IPS-18c (cell line): ENCODE data around the gene CLCNKB.

Source experiments
- H3K4me3 ChIP-seq: 2 replicates; pipeline ENCODE4 v1.7.0; 2013; ENCODE audit warnings: low read depth, mild to moderate bottlenecking, low read length, moderate library complexity; ENCODE audit not compliant: insufficient read depth
- H3K9me3 ChIP-seq: one replicate; pipeline ENCODE4 v1.6.1; 2013; ENCODE audit warnings: mild to moderate bottlenecking, low read length, moderate library complexity; ENCODE audit not compliant: control insufficient read depth, insufficient read depth

Gene CLCNKB

DNA sequence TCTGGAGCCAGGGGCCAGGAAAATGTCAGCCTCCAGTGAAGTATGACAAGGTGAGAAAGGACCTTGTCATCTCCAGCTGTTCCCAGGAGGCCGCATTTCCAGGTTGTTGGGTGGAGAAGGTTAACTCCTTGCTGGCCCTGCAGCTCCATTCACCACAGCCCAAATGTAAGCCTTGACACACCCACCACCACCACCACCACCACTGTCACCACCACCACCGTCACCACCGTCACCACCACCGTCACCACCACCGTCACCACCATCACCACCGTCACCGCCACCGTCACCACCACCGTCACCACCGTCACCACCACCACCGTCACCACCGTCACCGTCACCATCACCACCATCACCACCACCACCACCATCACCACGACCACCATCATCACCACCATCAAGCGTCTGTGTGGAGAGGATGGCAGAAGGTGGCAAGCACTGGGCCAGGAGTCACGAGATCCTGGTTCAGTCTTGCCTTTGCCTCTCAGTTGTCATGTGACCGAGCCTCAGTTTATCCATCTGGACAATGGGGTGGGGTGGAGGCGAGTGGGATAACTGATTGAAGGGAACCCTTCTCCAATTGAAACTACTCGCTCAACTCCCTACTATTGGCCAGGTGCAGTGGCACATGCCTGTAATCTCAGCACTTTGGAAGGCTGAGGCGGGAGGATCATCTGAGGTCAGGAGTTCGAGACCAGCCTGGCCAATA, 51.0 kb downstream of the CLCNKB start:
- Histone ChIP-seq H3K9me3 (no peaks in the 10 kb centered on the region), H3K4me3 (no peak overlapping the region)

DNA sequence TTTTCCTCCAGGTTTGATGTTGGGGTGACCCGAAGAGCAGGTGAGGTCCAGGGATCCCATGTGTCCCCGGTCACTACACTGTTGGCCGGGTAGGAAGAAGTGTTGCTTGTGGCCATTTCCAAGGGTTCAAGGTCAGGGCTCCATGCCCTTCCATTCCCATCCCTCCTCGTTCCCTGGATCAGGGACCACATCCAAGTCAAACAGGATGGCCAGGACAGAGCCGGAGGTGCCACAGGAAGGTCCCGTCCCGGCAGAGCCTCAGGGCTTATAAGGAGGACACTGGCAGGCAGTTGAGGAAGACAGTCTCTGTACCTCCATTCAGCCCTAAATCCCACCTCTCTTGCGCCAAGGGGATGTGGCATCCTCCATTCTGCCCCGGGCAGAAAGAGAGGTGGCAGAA, 51.9 kb downstream of the CLCNKB start:
- no peak overlapping the region for H3K4me3 ChIP-seq

DNA sequence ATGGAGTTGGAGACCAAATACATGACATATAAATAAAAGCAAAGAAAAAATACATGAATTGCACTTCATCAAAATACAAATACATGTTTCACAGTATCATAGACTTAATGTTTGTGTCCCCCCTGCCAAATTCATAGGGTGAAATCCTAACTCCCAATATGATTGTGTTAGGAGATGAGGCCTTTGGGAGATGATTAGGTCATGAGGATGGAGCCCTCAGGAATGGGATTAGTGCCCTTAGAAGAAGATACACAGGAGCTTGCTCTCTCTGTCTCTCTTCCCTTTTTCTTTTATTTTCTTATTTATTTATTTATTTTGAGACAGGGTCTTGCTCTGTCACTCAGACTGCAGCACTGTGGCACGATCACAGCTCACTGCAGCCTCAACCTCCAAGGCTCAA, 55.8 kb downstream of the CLCNKB start:
- no peak overlapping the region for H3K4me3 ChIP-seq
- H3K9me3 ChIP-seq, result no peaks in the 10 kb centered on the region

More for the DNA sequence above, 51.9 kb downstream of the CLCNKB start:
- no peaks in the 10 kb centered on the region for H3K9me3 ChIP-seq

DNA sequence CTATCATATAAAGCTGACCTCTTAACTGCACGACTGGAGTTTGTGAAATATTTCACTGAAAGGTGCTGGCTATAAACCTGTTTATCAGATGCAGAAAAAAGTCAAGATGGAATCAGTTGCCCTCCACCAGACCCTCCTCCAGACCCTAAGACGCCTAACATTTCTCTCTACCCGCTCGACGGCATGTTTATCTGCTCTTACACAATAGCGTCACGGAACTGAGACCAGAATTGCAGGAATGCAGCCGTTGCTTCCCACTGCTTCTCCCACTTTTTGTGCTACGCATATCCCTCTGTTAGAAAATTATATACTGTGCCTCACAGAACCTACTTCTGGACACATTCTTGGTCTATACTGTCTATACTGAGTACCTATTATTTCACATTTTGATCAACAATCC, 58.0 kb downstream of the CLCNKB start:
- Histone ChIP-seq H3K9me3 (no peaks in the 10 kb centered on the region), H3K4me3 (no peak overlapping the region)
